HG03175 (cell line): ENCODE data around the gene CRY1.
"Not testable (repeated sequence)": the region's sequence is repeated elsewhere in the genome, so short reads cannot be mapped to it uniquely, and the experiment has no call there.

Experiments
- ATAC-seq: cut with Tn5 transposase; IDR thresholded peaks from one replicate; pipeline ENCODE4 v1.9.1; 2021; ENCODE audit warnings: mild to moderate bottlenecking, moderate library complexity; ENCODE audit not compliant: unreplicated experiment

CRY1 gene

DNA sequence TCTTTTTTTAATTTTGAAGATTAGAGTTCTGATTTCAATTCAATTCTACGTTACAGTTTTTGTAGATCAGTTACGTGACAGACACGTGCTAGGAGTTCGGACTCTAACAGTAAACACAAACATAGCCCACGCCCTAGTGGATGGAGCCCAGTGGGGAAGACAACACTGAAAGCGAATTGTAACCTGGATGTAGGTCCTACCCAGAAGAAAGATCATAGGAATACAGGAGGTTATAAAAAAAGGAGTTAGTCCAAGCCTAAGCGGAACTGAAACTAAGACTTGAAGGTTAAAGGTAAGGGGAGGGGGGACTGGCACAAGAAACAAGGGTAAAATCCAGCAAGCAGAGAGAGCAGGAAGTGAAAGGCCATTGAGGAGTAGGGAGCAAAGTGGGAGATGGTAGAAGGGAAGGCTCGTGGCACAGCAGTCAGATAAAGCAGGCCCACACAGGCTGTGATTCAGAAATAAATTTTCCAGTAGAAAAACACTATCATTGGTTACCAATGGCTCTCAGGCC, 15.7 kb upstream of the CRY1 start:
- ATAC-seq = no peak

DNA sequence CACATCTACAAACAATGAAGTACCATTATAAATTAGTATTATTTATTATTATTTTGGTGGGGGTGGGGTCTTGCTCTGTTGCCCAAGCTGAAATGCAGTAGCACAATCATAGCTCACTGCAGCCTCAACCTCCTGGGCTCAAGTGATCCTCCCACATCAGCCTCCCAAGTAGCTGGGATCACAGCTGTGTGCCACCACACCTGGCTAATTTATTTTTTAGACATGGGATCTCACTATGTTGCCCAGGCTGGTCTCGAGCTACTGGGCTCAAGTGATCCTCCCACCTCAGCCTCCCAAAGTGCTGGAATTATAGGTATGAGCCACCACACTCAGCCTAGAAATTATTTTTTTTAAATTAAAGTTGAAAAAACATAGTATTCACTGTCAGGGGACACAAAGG, 15.0 kb upstream of the CRY1 start:
- not testable (repeated sequence) for ATAC-seq

- ATAC-seq = no peak
Observed at GRCh38 chr12:107107381-107107780, 14.0 kb upstream of the CRY1 start.

DNA sequence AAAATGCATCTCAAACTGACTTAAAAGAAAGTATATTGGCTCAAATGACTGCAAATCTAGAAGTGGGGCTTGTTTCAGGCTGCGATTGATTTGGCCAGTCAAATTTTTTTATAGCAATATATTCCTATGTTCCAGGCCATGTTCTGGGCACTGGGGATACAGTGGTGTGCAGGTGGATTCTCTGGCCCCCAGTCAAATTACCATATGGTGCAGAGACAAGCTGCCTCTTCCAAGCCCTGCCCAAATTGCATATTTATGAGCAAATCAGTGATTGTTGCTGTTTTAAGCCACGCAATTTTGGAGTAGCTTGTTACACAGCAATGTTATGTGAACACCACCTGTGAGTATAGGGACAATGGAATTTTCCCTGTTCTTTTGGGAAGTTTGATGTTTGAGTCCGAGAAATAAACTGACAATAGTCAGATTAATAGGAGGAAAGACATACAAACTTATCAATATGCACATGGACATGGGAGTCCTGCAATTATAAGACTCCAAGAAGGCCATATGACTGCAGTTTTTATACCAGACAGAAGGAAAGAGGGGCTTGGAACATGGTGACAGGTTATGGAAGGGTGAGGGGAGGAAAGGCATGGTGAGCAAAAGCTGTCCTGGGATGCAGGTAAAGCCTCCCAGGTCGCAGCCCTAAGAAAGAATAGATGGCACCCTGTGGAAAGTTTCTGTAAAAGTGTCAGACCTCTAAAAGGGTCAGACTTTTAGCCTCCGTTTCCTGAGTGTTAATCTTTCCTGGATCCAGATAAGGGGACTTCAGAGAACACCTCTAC, 13.1 kb upstream of the CRY1 start:
- no peak for ATAC-seq

DNA sequence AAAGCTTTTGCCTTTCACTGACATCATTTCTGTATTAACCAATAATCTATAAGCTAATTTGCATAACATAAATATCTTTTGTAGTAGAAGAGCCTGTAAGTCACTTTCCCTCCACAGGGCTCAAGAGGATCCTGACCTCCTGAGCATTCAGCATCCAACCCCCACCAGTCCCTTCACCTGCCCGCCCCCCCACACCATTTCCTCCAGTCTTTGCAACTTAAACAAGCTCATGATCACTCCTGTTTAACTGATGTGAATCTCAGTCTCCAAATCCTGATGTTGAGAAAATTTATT, 12.0 kb upstream of the CRY1 start:
- ATAC-seq = no peak

GRCh38 chr12:107103516-107103915, 10.2 kb upstream of the CRY1 start:
- no peak for ATAC-seq

GRCh38 chr12:107103097-107103496, 9.7 kb upstream of the CRY1 start:
- no peak for ATAC-seq

DNA sequence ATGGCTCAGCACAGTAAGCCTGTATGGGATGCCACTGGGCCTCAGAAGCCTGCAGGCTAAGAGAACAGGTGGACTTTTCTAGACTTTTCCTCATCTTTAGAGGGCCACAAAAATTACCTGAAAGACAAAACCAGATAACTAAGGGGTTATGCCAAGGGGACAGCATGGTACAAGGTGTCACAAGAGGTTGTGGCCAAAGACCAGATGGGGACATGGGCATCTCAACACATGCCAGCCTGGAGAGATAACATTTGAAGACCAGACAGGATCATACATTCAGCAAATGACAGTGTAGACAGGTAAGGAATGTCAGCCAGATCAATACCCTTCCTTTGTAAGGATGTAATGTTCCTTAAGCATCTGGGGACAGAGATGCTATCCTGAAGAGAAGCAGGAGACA, 8.9 kb upstream of the CRY1 start:
- ATAC-seq = no peak

- ATAC-seq = no peak
Observed at GRCh38 chr12:107101651-107102050, 8.3 kb upstream of the CRY1 start.

DNA sequence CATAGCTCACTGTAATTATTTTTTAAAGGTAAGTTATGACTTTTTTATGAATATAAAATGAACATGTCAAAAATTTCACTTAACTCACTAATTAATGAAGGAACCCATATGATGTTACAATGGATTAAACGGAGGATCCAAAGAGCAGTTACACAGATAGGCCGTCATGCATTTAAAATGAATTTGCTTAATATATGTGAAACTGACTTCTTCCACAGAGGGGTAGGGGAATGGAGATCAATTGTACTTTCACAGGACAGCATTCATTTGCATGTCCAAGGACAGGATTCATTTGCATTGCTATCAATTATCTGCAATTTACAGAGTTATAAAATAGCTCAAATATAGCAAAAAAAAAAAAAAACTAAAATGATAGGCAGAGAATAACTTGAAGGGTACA, 6.6 kb upstream of the CRY1 start:
- ATAC-seq = no peak

- ATAC-seq = no peak
Observed at GRCh38 chr12:107096571-107096970, 3.2 kb upstream of the CRY1 start.

GRCh38 chr12:107094183-107094448, 767 bp upstream of the CRY1 start:
- no peak for ATAC-seq

- ATAC-seq = peak; percentile 30
Observed at GRCh38 chr12:107092669-107093416, 506 bp downstream of the CRY1 start.

- no peak for ATAC-seq
Observed at GRCh38 chr12:107091989-107092641, 1.2 kb downstream of the CRY1 start.

GRCh38 chr12:107091381-107091780, 2.0 kb downstream of the CRY1 start:
- no peak for ATAC-seq

- no peak for ATAC-seq
Observed at GRCh38 chr12:107090711-107091110, 2.6 kb downstream of the CRY1 start.

GRCh38 chr12:107088912-107089311, 4.4 kb downstream of the CRY1 start:
- no peak for ATAC-seq

DNA sequence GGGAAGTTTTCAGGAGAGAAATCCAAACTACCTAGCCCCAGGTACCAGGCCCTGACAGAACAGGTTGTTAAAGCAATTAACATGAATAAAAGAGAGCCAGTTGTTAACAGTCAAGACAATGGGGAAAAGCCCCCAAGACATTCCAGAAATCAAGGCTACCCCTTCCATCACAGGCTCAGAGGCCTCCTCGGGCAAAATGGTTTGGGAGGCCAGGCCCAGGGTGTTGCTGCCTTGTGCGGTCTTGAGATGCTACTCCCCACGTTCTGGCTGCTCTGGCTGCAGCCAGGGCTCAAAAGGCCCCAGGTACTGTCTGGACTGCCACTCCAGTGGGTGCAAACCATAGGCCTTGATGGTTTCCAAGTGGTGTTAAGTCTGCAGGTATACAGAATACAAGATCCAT, 7.0 kb downstream of the CRY1 start:
- ATAC-seq = no peak

DNA sequence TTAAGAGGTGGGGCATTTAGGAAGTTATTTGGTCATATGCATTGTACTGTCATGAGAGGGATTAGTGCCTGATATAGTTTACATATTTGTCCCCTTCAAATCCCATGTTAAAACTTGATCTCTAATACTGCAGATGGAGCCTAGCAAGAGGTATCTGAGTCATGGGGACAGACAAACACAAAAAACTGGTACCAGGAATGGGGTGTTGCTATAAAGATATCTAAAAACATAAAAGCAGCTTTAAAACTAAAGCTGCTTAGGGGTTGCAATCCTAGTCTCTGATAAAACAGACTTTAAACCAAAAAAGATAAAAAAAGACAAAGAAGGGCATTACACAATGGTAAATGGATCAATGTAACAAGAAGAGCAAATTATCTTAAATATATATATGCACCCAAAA, 11.6 kb downstream of the CRY1 start:
- no peak for ATAC-seq

GRCh38 chr12:107080299-107080698, 13.1 kb downstream of the CRY1 start:
- ATAC-seq = no peak

GRCh38 chr12:107079172-107080011, 14.0 kb downstream of the CRY1 start:
- no peak for ATAC-seq
